Activated CD4-positive, alpha-beta T cell treated with anti-CD3 and anti-CD28 coated beads, Interleukin-10, Interleukin-2, amounts not matched to agents 100 ng/mL and 50 ng/mL, durations not matched to agents 16 hours and 8 hours (primary cell): ENCODE results near the gene SLIT3.

ENCODE experiments used
- DNase-seq: peaks from one replicate; pipeline ENCODE4 v3.0.0-alpha.2; 2020

The SLIT3 gene

GRCh38 chr5:169298193-169298592 lies 2.7 kb downstream of the SLIT3 start:
- DNase-seq, result no peak

DNA sequence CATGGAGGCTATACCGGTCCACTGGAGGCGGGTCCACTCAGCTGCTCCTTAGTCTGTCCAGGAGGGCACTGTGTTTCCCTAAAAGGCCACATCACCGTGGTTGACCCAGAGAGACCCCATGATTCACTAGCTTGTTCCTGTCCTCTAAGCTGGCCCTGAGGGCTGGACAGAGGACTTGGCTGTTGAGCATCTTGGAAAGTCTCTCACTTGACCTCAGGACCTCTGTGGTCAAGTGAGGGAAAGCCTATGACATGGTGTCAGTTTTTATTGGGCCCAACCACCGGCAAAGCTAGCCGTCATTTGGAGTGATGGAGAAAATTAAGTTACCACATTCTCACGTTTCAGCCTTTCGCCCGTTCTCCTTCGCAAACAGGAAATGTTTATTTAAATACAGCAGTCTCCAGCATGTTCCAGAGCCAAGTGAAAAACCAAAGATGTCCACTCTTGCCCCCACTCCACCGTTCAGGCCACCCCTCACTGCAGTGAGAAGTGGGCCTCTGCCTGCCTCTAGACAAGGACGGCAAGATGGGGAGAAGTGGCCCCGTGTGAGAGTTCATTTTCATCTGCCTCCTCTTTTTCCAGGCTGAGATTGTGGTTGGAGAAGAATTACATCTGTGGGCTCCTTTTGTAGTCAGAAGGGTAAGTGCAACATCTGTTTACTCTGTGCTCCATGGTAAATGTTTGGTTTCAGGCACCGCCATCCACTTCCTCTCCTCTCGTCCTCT lies 4.4 kb downstream of the SLIT3 start:
- DNase-seq, result no peak

DNA sequence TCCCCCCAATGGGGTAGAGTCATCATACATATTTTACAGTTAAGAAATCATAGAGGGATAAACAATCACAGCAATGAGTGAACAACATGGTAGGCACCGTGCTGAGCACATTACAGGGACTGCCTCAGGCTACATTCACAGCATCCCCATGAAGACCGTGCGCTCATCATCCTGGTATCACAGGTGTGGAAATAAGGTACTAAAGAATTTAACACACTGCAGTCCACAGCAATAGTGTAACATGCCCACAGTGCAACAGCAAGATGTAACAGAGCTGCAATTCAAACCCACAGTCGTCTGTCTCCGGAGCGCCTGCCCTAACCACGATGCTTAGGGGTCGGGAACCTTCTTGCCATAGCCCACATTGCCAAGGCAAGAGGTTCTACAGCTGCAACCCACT lies 5.6 kb downstream of the SLIT3 start:
- no peak for DNase-seq

DNA sequence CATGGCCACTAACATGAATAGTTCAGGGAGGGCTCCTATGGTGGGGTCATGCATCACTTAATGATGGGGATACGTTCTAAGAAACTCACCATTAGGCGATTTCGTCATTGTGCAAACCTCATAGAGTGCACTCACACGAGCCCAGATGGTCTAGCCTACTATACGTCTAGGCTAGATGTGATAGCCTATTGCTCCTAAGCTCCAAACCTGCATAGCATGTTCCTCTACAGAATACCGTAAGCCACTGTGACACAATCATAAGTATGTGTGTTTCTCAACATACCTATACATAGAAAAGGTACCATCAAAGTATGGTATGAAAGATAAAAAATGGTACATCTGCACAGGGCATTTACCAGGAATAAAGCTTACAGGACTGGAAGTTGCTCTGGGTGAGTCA lies 6.3 kb downstream of the SLIT3 start:
- no peak for DNase-seq

DNA sequence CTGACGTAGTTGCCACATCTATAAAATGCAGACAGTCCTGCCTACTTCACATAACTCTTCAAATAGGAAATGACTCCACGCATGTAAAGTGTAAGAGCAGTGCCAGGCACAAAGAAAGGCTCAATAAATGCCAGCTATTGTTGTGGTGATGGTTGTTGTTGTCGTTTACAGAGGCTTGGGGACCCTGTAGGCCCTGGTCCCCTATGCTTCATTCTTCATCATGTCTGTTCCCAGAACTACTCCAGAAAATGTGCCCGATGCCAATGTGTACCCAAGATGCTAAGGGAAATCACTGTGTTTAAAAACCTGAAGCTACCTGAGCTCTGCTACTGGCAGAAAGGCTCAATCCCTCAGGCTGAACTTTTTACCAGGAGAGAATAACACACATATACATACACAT lies 9.1 kb downstream of the SLIT3 start:
- no peak for DNase-seq

GRCh38 chr5:169290895-169291294 lies 10.0 kb downstream of the SLIT3 start:
- DNase-seq, result no peak

DNA sequence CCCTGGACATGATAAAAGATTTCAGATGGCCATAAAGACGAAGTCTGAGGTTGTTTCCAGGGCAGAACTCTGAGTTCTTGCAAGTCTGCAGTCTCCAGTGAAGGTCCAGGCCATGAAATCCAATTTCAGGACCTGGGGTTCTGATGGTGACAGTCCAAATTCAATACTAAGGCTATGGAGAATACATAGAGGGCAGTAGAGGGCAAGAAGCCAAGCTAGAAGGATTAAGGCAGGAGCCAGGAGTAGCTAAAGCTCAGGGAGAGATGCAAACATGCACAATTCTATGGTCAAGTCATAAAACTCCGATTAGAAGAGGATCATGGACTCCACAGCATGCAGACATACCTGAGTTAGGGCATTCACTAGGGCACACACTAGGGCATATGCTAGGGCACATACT lies 11.4 kb downstream of the SLIT3 start:
- DNase-seq, result no peak

DNA sequence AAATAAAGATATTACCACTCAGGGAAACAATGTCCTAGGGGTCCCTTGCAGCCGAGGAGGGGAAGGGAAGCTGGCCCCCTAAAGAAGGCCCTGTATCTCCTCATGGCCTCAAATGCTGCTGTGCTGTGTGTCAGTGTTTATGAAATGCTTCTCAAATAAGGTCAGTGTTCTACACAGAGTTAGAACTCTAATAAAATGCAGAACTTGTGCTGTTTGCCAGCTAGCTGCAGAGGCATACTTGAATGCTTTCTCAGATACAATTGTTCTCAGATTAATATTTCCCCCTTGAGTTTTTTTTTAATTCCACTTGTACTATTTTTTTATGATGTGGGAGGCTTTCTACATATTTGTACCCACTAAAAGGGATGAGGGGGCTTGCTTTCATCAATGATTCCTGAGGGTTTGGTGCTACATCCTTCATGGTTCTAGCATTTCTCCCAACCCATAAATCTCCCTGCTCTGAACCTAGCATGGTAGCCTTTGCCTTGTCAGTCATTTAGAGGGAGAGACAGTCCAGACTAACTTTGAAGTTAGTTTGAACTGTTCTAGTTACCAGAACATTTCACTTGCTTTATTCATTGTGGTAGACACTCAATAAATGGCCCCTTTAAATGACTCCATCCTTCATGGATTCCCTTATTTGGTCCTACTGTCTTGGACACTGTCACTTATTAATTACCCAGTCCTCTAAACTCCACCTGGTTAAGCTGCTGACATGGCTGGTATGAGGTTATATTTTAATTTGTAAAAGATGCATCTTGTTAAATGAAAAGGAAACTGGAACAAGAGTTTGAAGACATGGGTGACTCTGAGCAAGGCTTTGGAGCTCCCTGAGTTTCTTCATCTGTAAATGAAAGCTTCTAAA lies 12.6 kb downstream of the SLIT3 start:
- DNase-seq, result no peak

- no peak for DNase-seq
Observed at GRCh38 chr5:169287529-169287928, 13.4 kb downstream of the SLIT3 start.

DNA sequence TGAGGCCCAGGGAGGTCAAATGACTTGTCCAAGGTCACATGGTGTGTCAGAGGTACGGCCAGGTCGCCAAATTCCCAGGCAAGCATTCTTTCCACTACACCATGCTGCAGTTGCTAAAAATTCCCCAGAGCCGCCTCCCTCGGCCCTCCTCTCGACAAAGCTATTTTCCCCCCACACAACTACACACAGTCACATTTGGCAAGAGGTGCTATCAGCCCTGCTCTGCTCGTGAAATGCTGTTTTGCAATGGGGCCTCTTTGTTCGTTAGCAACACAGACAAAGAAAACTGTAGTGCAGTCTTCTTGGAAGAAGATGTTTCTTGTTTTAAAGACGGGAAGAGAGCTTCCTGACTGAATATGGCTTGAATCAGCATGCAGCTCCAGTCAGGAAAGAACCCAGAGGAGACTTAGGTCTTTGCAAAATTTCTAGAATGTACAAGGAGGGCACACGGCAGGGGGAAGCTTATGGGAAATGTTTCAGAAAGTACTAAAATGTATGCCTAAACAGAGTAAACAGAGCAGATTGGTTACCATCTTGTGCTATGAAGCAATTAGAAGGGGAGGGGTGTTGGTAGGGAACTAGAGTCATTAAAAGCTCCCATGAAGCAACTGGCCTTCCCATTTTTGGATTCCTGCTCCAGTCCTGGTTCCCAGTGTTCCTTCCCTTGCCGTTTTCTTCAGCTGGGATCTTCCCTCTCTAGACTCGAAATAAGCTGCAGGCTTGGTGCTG lies 14.2 kb downstream of the SLIT3 start:
- no peak for DNase-seq

DNA sequence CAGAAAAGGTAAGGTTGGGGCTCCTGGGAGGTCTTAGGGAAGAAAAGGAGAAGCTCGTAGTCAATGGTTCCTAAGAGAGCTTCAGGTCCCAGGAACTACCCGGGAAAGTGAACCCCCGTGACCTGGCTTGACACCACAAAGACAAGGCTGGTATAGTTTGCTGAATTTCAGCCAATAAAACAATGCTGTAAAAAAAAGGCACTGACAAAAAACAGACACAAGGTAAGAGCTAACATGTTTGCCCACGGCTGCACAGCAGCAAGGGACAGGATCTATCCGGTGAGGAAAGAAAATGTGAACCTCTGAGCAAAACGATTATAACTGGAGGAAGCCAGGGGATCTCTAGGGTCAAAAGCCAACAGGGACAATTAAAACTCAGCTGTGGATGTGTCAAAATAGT lies 17.1 kb downstream of the SLIT3 start:
- DNase-seq, result no peak

- no peak for DNase-seq
Observed at GRCh38 chr5:169281625-169282024, 19.3 kb downstream of the SLIT3 start.

DNA sequence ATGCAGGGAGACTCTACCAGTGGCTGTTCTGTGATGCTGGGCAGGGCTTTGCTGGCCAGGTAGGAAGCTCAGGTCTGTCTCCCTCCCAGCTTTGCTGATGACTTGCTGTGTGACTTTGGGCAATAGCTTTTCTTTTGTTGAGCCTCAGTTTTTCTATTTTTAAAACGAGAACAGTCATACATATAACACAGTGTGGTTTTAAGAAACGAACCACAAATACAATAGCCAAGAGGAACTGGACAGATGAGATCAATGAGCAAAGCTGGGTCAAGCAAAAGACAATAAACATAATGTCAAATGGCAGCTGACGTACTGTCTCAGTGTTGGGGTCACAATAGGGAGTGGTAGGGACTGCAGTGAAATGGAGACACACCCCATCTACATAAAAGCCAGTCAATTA lies 20.2 kb downstream of the SLIT3 start:
- no peak for DNase-seq

GRCh38 chr5:169280286-169280685 lies 20.7 kb downstream of the SLIT3 start:
- no peak for DNase-seq

DNA sequence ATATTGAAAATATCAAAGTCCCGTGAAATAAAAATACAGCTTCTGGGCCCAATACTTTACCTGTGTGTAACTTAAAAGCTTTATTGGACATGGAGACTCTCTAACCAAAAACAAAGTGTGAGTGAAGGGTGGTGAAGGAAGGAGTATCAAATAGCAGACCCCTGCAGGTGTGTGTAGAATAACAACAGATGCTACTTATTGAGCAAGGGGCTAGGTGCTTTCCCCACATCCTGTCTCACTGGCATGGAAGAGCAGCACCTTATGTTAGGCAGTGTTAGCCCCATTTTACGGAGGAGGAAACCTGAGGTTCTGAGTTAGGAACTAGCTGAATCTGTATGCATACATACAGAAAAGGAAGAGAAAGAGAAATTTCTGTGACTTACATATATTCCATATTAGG lies 21.8 kb downstream of the SLIT3 start:
- no peak for DNase-seq

DNA sequence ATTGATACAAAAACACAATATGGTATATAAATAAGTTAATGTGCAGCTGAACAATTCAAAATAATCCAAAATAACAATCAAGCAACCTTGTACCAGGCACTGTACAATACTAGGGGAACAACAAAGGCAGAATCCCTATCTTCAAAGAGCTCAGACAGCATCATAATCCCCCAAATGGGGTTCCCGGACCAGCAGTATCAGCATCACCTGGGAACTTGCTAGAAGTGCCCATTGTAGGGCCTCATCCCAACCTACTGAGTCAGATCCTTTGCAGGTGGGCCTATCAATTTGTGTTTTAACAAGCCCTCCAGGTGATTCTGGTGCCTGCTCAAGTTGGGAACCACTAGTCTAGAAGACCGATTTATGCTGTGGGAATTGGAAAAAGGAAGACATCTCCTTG lies 27.1 kb downstream of the SLIT3 start:
- DNase-seq, result no peak

- DNase-seq, result no peak
Observed at GRCh38 chr5:169273451-169273850, 27.5 kb downstream of the SLIT3 start.

- no peak for DNase-seq
Observed at GRCh38 chr5:169272731-169273427, 28.1 kb downstream of the SLIT3 start.

DNA sequence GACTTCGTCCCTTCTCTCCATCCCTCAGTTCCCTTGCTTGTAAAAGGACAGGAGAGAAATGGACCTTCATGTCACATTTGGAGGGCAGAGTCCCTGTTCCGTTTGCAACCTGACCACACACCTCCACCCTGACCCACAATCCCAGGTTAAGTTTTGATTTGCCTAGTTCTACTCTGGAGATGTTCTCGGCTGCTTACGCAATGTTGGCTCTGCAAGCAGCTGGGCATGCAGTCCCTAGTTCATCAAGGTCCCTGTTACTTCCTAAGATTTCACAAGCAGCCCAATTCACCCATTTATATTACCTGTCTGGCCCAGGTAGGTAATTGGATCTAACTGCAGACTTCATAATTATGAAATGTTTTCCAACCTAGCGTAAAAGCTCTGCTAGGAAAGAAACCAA lies 28.8 kb downstream of the SLIT3 start:
- DNase-seq, result no peak

DNA sequence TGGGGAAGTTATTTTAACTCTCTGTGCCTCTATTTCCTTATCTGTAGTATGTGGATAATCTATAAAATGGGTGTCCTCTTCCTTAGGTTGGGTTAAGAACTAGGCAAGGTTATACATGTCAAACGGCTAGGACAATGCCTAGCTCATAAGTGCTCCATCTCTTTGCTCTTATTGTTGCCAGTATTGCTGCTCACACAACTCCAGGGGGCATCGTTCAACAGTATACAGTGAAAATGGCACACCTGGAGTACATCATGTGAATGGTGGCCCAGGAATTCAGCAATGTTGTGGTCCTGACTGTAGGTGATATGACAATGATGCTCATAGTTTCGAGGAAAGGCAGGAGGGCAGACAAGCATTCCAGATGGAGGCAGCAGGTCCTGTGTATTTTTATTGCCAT lies 30.1 kb downstream of the SLIT3 start:
- DNase-seq, result no peak

- DNase-seq, result no peak
Observed at GRCh38 chr5:169268019-169268418, 32.9 kb downstream of the SLIT3 start.

DNA sequence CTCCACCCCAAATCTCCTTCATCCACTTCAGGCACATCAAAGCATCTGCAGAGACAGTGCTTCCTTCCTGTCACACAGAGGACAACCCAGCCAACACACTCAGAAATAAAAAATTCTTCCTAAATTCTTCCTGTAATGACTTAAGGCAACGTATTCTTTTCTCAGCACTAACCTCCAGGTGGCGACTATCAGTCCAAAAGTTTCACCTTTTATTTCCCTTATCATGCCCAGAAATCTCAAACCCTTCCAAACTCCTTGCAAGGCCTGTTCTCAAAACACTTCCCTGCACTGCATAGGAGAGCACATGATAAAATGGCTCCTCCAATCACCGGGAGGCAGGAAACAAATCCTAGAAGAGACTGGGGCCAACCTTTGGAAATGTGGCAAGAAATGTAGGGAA lies 35.1 kb downstream of the SLIT3 start:
- DNase-seq, result no peak

DNA sequence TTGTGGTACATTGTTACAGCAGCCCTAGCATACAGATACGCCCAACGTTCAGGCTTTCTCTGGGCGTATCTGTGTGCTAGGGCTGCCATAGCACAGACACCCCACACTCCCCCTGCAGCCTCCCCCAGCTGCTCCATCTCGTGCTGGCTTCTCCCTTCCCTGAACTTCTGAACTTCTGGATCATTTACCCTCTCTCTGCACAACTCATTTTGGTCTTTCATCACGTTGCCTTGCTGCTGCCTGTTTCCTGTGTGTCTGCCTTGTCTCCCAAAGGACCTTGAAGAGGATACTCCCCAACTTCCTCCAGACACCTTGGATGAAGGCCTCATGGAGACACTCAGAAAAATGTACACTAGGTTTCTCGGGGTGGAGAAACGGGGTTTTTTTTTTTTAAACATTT lies 37.3 kb downstream of the SLIT3 start:
- no peak for DNase-seq
